SK-N-SH (cell line): ENCODE results near the gene APBB2.

ENCODE experiments used
- CTCF ChIP-seq: fragments of 200-600 bp; sonication (generic); IDR thresholded peaks from 2 replicates; pipeline ENCODE4 v1.6.1; 2017; ENCODE audit warnings: antibody characterized with exemption, mild to moderate bottlenecking, moderate library complexity
- MEF2A ChIP-seq: IDR thresholded peaks from 2 replicates; pipeline ENCODE4 v1.4.0; 2012; ENCODE audit warnings: low read depth, borderline replicate concordance
- POLR2AphosphoS5 ChIP-seq: IDR thresholded peaks from 2 replicates; pipeline ENCODE4 v1.6.1; 2012; ENCODE audit warnings: low read depth, low read length
- REST ChIP-seq: IDR thresholded peaks from 2 replicates; pipeline ENCODE4 v1.6.1; 2012; ENCODE audit warnings: mild to moderate bottlenecking, low read depth, low read length, moderate library complexity
- SIN3A ChIP-seq: IDR thresholded peaks from 2 replicates; pipeline ENCODE4 v1.6.1; 2012; ENCODE audit warnings: low read depth, mild to moderate bottlenecking, low read length, moderate library complexity, borderline replicate concordance
- USF2 ChIP-seq: fragments of 150-350 bp; IDR thresholded peaks from 2 replicates; pipeline ENCODE4 v1.6.1; 2017; ENCODE audit warnings: antibody characterized with exemption, low read length, low read depth, borderline replicate concordance
- ZBTB33 ChIP-seq: IDR thresholded peaks from 2 replicates; pipeline ENCODE4 v1.4.0; 2012; ENCODE audit warnings: low read depth, borderline replicate concordance

DNA sequence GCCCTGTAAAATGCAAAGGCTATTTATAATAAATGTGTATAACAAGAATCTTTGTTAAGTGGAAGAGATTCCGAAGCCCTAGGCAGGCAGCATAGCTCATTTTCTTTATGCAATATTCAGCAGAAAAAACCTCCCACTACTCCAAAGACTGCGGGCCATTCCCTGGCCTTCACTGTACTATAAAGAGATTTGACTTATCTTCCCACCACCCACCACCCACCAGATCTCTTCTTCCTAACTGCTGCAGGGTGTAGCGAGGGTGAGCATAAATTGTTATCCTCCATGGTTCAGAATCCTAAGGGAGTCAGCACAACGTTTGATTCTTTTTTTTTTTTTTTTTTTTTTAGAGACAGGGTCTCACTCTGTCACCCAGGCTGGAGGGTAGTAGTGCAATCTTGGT lies 349.8 kb downstream of the APBB2 start:
- TF ChIP-seq USF2: no peak
- TF ChIP-seq ZBTB33: no peak
- no peak for TF ChIP-seq SIN3A
- TF ChIP-seq REST: no peak
- TF ChIP-seq CTCF: no peak
- TF ChIP-seq POLR2AphosphoS5: no peak
- TF ChIP-seq MEF2A: no peak
